Measurements from ENCODE around the gene TRABD2B. TPM values are rescaled to one million over a fixed set of nuclear protein-coding genes. Genes with fewer than 3 reads are reported as not detected.

Gene TRABD2B
- total RNA-seq, 1 experiment from 2014 or later: 10.3 TPM

GRCh38 chr1:48030696-48031365 lies 33.6 kb upstream of the TRABD2B start:
- TF ChIP-seq ZBTB43 (CRISPR knock-in tag; IDR thresholded peaks at IDR 0.05) (no peak), ZMAT4 (CRISPR knock-in tag; IDR thresholded peaks at IDR 0.05) (no peak), ZNF263 (CRISPR knock-in tag; IDR thresholded peaks at IDR 0.05; ENCODE audit: low read depth) (no peak), SP1 (CRISPR knock-in tag; conservative IDR thresholded peaks at IDR 0.05) (no peak), CREB1 (CRISPR knock-in tag; IDR thresholded peaks at IDR 0.05) (no peak), OVOL2 (CRISPR knock-in tag; IDR thresholded peaks at IDR 0.05; ENCODE audit: borderline replicate concordance) (no peak), ZNF512 (CRISPR knock-in tag; IDR thresholded peaks at IDR 0.05; ENCODE audit: borderline replicate concordance) (no peak), GABPB1 (CRISPR knock-in tag; IDR thresholded peaks at IDR 0.05) (no peak), CDX4 (CRISPR knock-in tag; IDR thresholded peaks at IDR 0.05; ENCODE audit: borderline replicate concordance) (no peak), TEAD1 (CRISPR knock-in tag; IDR thresholded peaks at IDR 0.05) (no peak), ZNF121 (CRISPR knock-in tag; IDR thresholded peaks at IDR 0.05) (no peak), GTF2I (CRISPR knock-in tag; conservative IDR thresholded peaks at IDR 0.05) (no peak), ZNF425 (CRISPR knock-in tag; conservative IDR thresholded peaks at IDR 0.05) (no peak), FOXP4 (CRISPR knock-in tag; IDR thresholded peaks at IDR 0.05) (no peak), SMAD4 (CRISPR knock-in tag; IDR thresholded peaks at IDR 0.05) (no peak), FOXP1 (CRISPR knock-in tag; IDR thresholded peaks at IDR 0.05; ENCODE audit: borderline replicate concordance) (no peak), USF2 (CRISPR knock-in tag; IDR thresholded peaks at IDR 0.05) (no peak), JAZF1 (CRISPR knock-in tag; IDR thresholded peaks at IDR 0.05) (no peak)

More at GRCh38 chr1:48030696-48031365, 33.6 kb upstream of the TRABD2B start:
- Mint-ChIP-seq H3K36me3 (no peaks in the 10 kb centered on the region), H3K27me3 (ENCODE audit: low read depth) (peaks cover 37% of the 10 kb centered on the region), H3K27ac (no peak overlapping the region), H3K9me3 (peaks cover 3% of the 10 kb centered on the region; the same call in 1 of the 2 replicates), H3K4me3 (no peak overlapping the region), H3K4me1 (peaks cover 41% of the 10 kb centered on the region)
- no peak for DNase-seq (ENCODE audit: low spot score)
- POLR2A ChIA-PET: no interaction called here
- CTCF ChIA-PET: no interaction called here
- no peak for ATAC-seq

Measured in WTC11 (cell line).